Endothelial cell of umbilical vein (primary cell): ENCODE data around the gene SEMA4B. TPM values are rescaled to one million over a fixed set of nuclear protein-coding genes. Genes with fewer than 3 reads are reported as not detected.

ENCODE experiments used
- BruUV-seq: library from RNA; stranded (reverse); fragments of 400-500 nt; replicated peaks from 2 replicates; lab custom pipeline; 2021; lab: Mats Ljungman, UMichigan
- CTCF ChIA-PET: fragments of 300-600, 350-600 bp; sonication (Branson Sonifier 250); formaldehyde crosslinking; loops from one replicate; lab custom pipeline; 2021; ENCODE audit warnings: antibody characterized with exemption, inconsistent platforms; lab: Charles Lee
- POLR2A ChIA-PET: fragments of 300-600, 350-600 bp; sonication (Branson Sonifier 250); formaldehyde crosslinking; loops from one replicate; lab custom pipeline; 2021; ENCODE audit warnings: antibody characterized with exemption, inconsistent platforms; lab: Charles Lee
- DNase-seq: peaks from one replicate; pipeline ENCODE4 v3.0.0-alpha.2; 2011; ENCODE audit warnings: low read depth, low spot score
- FAIRE-seq: peaks from 2 replicates; lab custom pipeline; 2011; peaks lifted over from hg19 to GRCh38; lab: Jason Lieb, UNC
- H2AFZ ChIP-seq: 2 replicates; pipeline ENCODE4 v1.6.0; 2012; ENCODE audit warnings: low read depth, low read length, control low read depth, inconsistent platforms
- H3K27ac ChIP-seq: 2 replicates; pipeline ENCODE4 v1.5.1; 2011; ENCODE audit warnings: low read depth, mild to moderate bottlenecking, control low read depth, low read length, moderate library complexity; ENCODE audit not compliant: insufficient read depth
- H3K27me3 ChIP-seq, 2 experiments: 2 replicates each; pipeline versions ENCODE4 v1.6.0 to v1.6.1; 2011; ENCODE audit warnings: low read length in 2 of 2, mixed read lengths in 1 of 2; ENCODE audit not compliant: control insufficient read depth in 2 of 2, insufficient read depth in 2 of 2
- H3K36me3 ChIP-seq, 2 experiments: 2 replicates in 1 of 2; 3 replicates in 1 of 2; pipeline ENCODE4 v1.5.1; 2011; ENCODE audit warnings: low read length in 2 of 2, mild to moderate bottlenecking in 1 of 2, moderate library complexity in 1 of 2; ENCODE audit not compliant: control insufficient read depth in 2 of 2, insufficient read depth in 2 of 2; ENCODE audit errors: extremely low read depth in 1 of 2
- H3K4me1 ChIP-seq: 3 replicates; pipeline ENCODE4 v1.5.1; 2011; ENCODE audit warnings: mild to moderate bottlenecking, low read length; ENCODE audit not compliant: control insufficient read depth, insufficient read depth; ENCODE audit errors: extremely low read depth
- H3K4me2 ChIP-seq: 2 replicates; pipeline ENCODE4 v1.6.1; 2011; ENCODE audit warnings: low read length, control low read depth, mixed read lengths; ENCODE audit not compliant: insufficient read depth
- H3K4me3 ChIP-seq, 3 experiments: fragments of 200-600 bp in 1 of 3; sonication (generic), shearing (Covaris generic) in 1 of 3; replicated peaks in 1 of 3; 2 replicates each; pipeline ENCODE4 v1.5.1; 2011 to 2016; ENCODE audit warnings: control low read depth in 3 of 3, low read length in 3 of 3, mild to moderate bottlenecking in 2 of 3, inconsistent platforms in 1 of 3, low read depth in 1 of 3, moderate library complexity in 1 of 3; ENCODE audit not compliant: insufficient read depth in 1 of 3
- H3K79me2 ChIP-seq: 2 replicates; pipeline ENCODE4 v1.6.0; 2012; ENCODE audit warnings: low read length, inconsistent platforms; ENCODE audit not compliant: control insufficient read depth, insufficient read depth
- H3K9ac ChIP-seq: replicated peaks from 2 replicates; pipeline ENCODE3; 2011; ENCODE audit warnings: low read length, control low read depth; ENCODE audit not compliant: insufficient read depth; ENCODE audit errors: extremely low read depth
- H3K9me1 ChIP-seq: replicated peaks from 3 replicates; pipeline ENCODE4 v1.6.0; 2011; ENCODE audit warnings: mild to moderate bottlenecking, low read length; ENCODE audit not compliant: control insufficient read depth, insufficient read depth; ENCODE audit errors: extremely low read depth
- H3K9me3 ChIP-seq: replicated peaks from 2 replicates; pipeline ENCODE4 v1.5.1; 2012; ENCODE audit warnings: low read length, inconsistent platforms; ENCODE audit not compliant: control insufficient read depth, insufficient read depth
- H4K20me1 ChIP-seq: replicated peaks from 2 replicates; pipeline ENCODE3; 2011; ENCODE audit warnings: mild to moderate bottlenecking, low read length; ENCODE audit not compliant: control insufficient read depth, insufficient read depth; ENCODE audit errors: extremely low read depth
- CTCF ChIP-seq, 2 donors: IDR thresholded peaks; 1 replicate in 1 of 2; 2 replicates in 1 of 2; pipeline ENCODE4 v1.5.1; 2011; ENCODE audit warnings: low read length in 2 of 2, mild to moderate bottlenecking in 2 of 2, moderate library complexity in 2 of 2, control low read depth in 1 of 2, inconsistent platforms in 1 of 2, low read depth in 1 of 2; ENCODE audit not compliant: insufficient read depth in 1 of 2; ENCODE audit errors: extremely low read depth in 1 of 2
- GATA2 ChIP-seq: IDR thresholded peaks from 2 replicates; pipeline ENCODE4 v1.7.0; 2011; ENCODE audit warnings: low read depth, mild to moderate bottlenecking, moderate library complexity, mixed read lengths, low read length; ENCODE audit not compliant: insufficient read length, insufficient read depth
- JUN ChIP-seq: IDR thresholded peaks from 2 replicates; pipeline ENCODE4 v1.6.1; 2011; ENCODE audit warnings: borderline replicate concordance, low read depth; ENCODE audit not compliant: insufficient read length, insufficient read depth
- POLR2A ChIP-seq: IDR thresholded peaks from 2 replicates; pipeline ENCODE4 v1.6.1; 2012; ENCODE audit warnings: low read depth, mild to moderate bottlenecking, control low read depth, low read length
- POLR2AphosphoS5 ChIP-seq: IDR thresholded peaks from 2 replicates; pipeline ENCODE4 v1.6.1; 2012; ENCODE audit warnings: low read depth, mild to moderate bottlenecking, control low read depth, low read length, moderate library complexity; ENCODE audit not compliant: insufficient read depth
- dilution Hi-C: fragments of 300-500 bp; cut with MboI; formaldehyde crosslinking; loops from one replicate; pipeline ENCODE4 v1.15.0; 2019; ENCODE audit warnings: low sequenced_read_pairs; ENCODE audit not compliant: extremely low pct_ligation_motif_present
- intact Hi-C: fragments of 100-400 bp; cut with micrococcal nuclease; formaldehyde crosslinking; loops from one replicate; pipeline ENCODE4 v1.10.0; 2022
- polyA plus RNA-seq, 4 experiments: library from polyadenylated mRNA; depleted of rRNA in 3 of 4; stranded (reverse) in 3 of 4; unstranded in 1 of 4; fragments of >200 nt; gene quantifications; 2 replicates each; pipeline versions ENCODE4 v1.2.1 to v1.2.3, GENCODE V29; 2011 to 2012; ENCODE audit warnings: missing spikeins in 1 of 4
- total RNA-seq: library from RNA; stranded (reverse); gene quantifications from 2 replicates; pipeline ENCODE4 v1.2.3, GENCODE V29; 2021

Gene SEMA4B
- total and polyA plus RNA-seq, 2 donors (not counting 3 experiments of a cell fraction or from before 2014, with no cell fraction given), result 6.1 to 7.1 TPM

GRCh38 chr15:90243943-90244639 lies 43.0 kb downstream of the SEMA4B start:
- Histone ChIP-seq H3K4me2 (no peak overlapping the region), H3K27ac (no peak overlapping the region), H3K4me1 (peaks cover 2% of the 10 kb centered on the region), H3K27me3 (no peaks in the 10 kb centered on the region), H3K36me3 (no peaks in the 10 kb centered on the region), H4K20me1 (no peaks in the 10 kb centered on the region), H3K9ac (no peak overlapping the region), H3K4me3 (no peak overlapping the region), H3K9me3 (no peaks in the 10 kb centered on the region), H2AFZ (no peak overlapping the region), H3K9me1 (no peaks in the 10 kb centered on the region), H3K79me2 (no peaks in the 10 kb centered on the region)
- dilution Hi-C loops, result no loop called here
- intact Hi-C loops, result no loop called here
- CTCF ChIA-PET, result interaction anchor here (0.7 kb wide), 1 partner anchor 52 kb away, joined by 3 read pairs; no protein-coding TSS in a partner anchor
- no TSS peak for BruUV-seq
- TF ChIP-seq CTCF (IDR thresholded peaks at IDR 0.05; ENCODE audit: extremely low read depth in 1 of 2, insufficient read depth in 1 of 2, low read depth in 1 of 2, low read length in 2 of 2) (no peak), JUN (no peak), POLR2AphosphoS5 (no peak), GATA2 (no peak), POLR2A (no peak)
- FAIRE-seq (no peak), DNase-seq (no peak)
- POLR2A ChIA-PET, result no interaction called here
